Osteocyte (in vitro differentiated cells): Measurements from ENCODE around the gene DNAAF6. TPM values are rescaled to one million over a fixed set of nuclear protein-coding genes. Genes with fewer than 3 reads are reported as not detected.

Experiments
- DNase-seq: peaks from one replicate; pipeline ENCODE4 v3.0.0; 2021; ENCODE audit warnings: mixed read lengths; ENCODE audit not compliant: unreplicated experiment; ENCODE audit errors: extremely low spot score
- H3K27ac Mint-ChIP-seq: one replicate; pipeline ENCODE4 v1.8.0; 2021; ENCODE audit warnings: mild to moderate bottlenecking, mixed read lengths; ENCODE audit not compliant: unreplicated experiment
- H3K27me3 Mint-ChIP-seq: one replicate; pipeline ENCODE4 v1.8.0; 2021; ENCODE audit warnings: mixed read lengths; ENCODE audit not compliant: unreplicated experiment
- H3K36me3 Mint-ChIP-seq: one replicate; pipeline ENCODE4 v1.8.0; 2021; ENCODE audit warnings: mixed read lengths; ENCODE audit not compliant: unreplicated experiment
- H3K4me1 Mint-ChIP-seq: one replicate; pipeline ENCODE4 v1.8.0; 2021; ENCODE audit warnings: mixed read lengths; ENCODE audit not compliant: unreplicated experiment
- H3K4me3 Mint-ChIP-seq: one replicate; pipeline ENCODE4 v1.8.0; 2021; ENCODE audit warnings: mild to moderate bottlenecking, moderate library complexity, mixed read lengths; ENCODE audit not compliant: unreplicated experiment
- H3K9me3 Mint-ChIP-seq: one replicate; pipeline ENCODE4 v1.8.0; 2021; ENCODE audit warnings: mixed read lengths; ENCODE audit not compliant: unreplicated experiment
- total RNA-seq: library from RNA; stranded (reverse); gene quantifications from 2 replicates; pipeline ENCODE4 v1.2.1, GENCODE V29; 2021
- TF ChIP-seq, protein P1 (sequence below): fragments of 200-600 bp; sonication (generic); IDR thresholded peaks from 2 replicates; pipeline ENCODE4 v1.5.0; 2021; ENCODE audit warnings: antibody characterized with exemption, mild to moderate bottlenecking, moderate library complexity

The DNAAF6 gene
- total RNA-seq, 1 donor from 2014 or later: not detected

- H3K36me3 Mint-ChIP-seq: no peaks in the 10 kb centered on the region
- no peaks in the 10 kb centered on the region for H3K27me3 Mint-ChIP-seq
Measured at GRCh38 chrX:107227780-107228485, 21.5 kb downstream of the DNAAF6 start.

DNA sequence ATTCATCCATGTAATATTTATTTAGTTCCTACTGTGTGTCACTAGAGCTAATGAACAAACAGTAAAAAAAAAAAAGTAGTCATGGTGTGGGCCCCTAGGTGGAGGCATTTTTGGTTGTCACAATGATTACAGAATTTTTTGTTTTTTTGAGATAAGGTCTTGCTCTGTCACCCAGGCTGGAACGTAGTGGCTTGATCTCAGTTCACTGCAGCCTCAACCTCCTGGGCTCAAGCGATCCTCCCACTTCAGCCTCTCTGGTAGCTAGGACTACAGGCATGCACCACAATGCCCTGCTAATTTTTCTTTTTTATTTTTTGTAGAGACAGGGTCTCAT is 22.0 kb downstream of the DNAAF6 start:
- no peaks in the 10 kb centered on the region for H3K36me3 Mint-ChIP-seq
- no peak for DNase-seq
- peaks cover 6% of the 10 kb centered on the region for H3K9me3 Mint-ChIP-seq
- no peak overlapping the region for H3K27ac Mint-ChIP-seq
- no peaks in the 10 kb centered on the region for H3K4me1 Mint-ChIP-seq
- H3K4me3 Mint-ChIP-seq: no peak overlapping the region
- no peaks in the 10 kb centered on the region for H3K27me3 Mint-ChIP-seq
- TF ChIP-seq, protein P1, sequence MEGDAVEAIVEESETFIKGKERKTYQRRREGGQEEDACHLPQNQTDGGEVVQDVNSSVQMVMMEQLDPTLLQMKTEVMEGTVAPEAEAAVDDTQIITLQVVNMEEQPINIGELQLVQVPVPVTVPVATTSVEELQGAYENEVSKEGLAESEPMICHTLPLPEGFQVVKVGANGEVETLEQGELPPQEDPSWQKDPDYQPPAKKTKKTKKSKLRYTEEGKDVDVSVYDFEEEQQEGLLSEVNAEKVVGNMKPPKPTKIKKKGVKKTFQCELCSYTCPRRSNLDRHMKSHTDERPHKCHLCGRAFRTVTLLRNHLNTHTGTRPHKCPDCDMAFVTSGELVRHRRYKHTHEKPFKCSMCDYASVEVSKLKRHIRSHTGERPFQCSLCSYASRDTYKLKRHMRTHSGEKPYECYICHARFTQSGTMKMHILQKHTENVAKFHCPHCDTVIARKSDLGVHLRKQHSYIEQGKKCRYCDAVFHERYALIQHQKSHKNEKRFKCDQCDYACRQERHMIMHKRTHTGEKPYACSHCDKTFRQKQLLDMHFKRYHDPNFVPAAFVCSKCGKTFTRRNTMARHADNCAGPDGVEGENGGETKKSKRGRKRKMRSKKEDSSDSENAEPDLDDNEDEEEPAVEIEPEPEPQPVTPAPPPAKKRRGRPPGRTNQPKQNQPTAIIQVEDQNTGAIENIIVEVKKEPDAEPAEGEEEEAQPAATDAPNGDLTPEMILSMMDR: no peak

More at GRCh38 chrX:107227780-107228485, 21.5 kb downstream of the DNAAF6 start:
- H3K4me1 Mint-ChIP-seq: no peaks in the 10 kb centered on the region
- no peak overlapping the region for H3K4me3 Mint-ChIP-seq
- TF ChIP-seq, protein P1: no peak
- no peak for DNase-seq
- no peak overlapping the region for H3K27ac Mint-ChIP-seq
- peaks cover 6% of the 10 kb centered on the region for H3K9me3 Mint-ChIP-seq

DNA sequence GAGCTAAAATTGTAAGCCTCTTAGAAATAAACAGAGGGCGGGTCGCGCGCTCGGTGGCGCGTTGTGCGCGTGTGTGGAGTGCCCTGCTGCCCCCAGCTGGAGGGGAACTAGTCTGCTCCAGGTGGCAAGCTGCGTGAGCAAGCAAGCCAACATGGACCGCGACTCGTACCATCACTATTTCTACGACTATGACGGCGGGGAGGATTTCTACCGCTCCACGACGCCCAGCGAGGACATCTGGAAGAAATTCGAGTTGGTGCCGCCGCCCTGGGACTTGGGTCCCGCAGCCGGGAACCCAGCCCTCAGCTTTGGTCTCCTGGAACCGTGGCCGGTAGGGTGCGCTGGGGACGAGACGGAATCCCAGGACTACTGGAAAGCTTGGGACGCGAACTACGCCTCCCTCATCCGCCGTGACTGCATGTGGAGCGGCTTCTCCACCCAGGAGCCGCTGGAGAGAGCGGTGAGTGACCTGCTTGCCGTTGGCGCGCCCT is 66.1 kb downstream of the DNAAF6 start:
- no peak overlapping the region for H3K27ac Mint-ChIP-seq
- no peaks in the 10 kb centered on the region for H3K27me3 Mint-ChIP-seq
- H3K4me1 Mint-ChIP-seq: no peaks in the 10 kb centered on the region
- peaks cover 11% of the 10 kb centered on the region for H3K9me3 Mint-ChIP-seq
- no peaks in the 10 kb centered on the region for H3K36me3 Mint-ChIP-seq
- DNase-seq: no peak
- TF ChIP-seq, protein P1: no peak
- no peak overlapping the region for H3K4me3 Mint-ChIP-seq

GRCh38 chrX:107273795-107274194 is 67.4 kb downstream of the DNAAF6 start:
- Mint-ChIP-seq H3K4me3 (no peak overlapping the region), H3K27ac (no peak overlapping the region), H3K27me3 (no peaks in the 10 kb centered on the region), H3K4me1 (no peaks in the 10 kb centered on the region), H3K9me3 (peaks cover 11% of the 10 kb centered on the region), H3K36me3 (no peaks in the 10 kb centered on the region)
- TF ChIP-seq, protein P1: no peak
- no peak for DNase-seq

DNA sequence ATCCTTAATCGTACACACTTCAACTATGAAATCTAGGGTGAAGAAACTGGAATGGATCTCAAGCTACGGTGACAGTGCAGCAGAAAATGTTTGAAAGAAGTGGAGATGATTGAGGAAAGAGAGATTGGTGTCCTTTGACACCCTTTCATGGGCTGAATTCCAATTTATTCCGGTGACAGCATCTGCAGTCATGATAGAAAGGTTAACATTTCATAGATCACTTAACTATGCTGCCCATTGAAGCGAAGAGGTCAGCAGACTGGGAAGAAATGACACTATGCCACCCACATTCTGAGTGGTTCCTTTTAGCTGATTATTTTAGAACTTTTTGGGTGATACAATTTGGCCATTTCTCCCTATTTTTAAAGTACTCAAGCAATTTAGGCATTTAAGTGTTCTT is 82.3 kb downstream of the DNAAF6 start:
- Mint-ChIP-seq H3K9me3 (peaks cover 12% of the 10 kb centered on the region), H3K4me3 (no peak overlapping the region), H3K27ac (no peak overlapping the region), H3K27me3 (no peaks in the 10 kb centered on the region), H3K36me3 (no peaks in the 10 kb centered on the region), H3K4me1 (no peaks in the 10 kb centered on the region)
- TF ChIP-seq, protein P1: no peak
- DNase-seq: no peak
